GM18517 (cell line): ENCODE results near the gene SP4.

Experiments used
- ATAC-seq: cut with Tn5 transposase; IDR thresholded peaks from one replicate; pipeline ENCODE4 v1.9.1; 2021; ENCODE audit warnings: mild to moderate bottlenecking, moderate library complexity; ENCODE audit not compliant: unreplicated experiment

The SP4 gene

DNA sequence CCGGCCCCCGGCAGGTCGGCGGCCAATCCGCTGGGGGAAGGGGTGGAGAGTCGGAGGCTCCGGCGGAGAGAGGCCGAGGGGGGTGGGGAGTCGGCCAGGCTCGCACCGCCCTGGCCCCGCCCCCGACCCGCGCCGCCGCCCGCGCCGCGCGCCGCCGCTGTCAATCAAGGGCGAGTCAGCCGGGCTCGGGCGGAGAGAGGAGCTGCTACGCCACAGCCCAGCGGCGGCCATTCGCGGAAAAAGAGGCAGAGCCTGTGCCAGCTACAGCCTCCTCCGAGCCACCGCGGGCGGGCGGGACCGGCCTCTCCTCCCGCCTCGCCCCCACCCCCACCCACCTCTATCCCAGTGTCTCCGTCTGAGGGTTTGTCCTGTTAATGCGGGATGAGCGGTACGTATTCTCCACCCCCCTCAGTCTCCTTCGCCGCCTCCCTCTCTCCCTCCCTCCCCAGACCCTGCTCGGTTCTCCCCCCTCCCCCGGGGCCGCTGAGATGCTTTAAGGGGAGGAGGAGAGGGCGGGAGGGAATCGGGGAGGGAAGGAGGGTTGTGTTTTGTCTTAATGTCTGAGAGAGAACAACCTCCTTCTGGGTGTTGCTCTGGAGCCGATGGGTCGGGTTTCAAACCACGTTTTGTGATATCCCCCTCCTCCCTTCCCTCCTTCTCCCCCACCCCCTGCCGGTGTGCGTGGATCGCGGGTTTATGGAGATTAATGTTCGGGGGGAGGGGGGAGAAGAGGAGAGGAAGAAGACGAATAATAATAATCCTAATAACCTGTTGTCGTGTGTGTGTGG is at the start of gene SP4:
TSS of gene SP4 (plus strand) at position 213 of the 788 bp plus-strand sequence. CDS start at position 382, 169 bp downstream.
- peak; percentile 82 for ATAC-seq

DNA sequence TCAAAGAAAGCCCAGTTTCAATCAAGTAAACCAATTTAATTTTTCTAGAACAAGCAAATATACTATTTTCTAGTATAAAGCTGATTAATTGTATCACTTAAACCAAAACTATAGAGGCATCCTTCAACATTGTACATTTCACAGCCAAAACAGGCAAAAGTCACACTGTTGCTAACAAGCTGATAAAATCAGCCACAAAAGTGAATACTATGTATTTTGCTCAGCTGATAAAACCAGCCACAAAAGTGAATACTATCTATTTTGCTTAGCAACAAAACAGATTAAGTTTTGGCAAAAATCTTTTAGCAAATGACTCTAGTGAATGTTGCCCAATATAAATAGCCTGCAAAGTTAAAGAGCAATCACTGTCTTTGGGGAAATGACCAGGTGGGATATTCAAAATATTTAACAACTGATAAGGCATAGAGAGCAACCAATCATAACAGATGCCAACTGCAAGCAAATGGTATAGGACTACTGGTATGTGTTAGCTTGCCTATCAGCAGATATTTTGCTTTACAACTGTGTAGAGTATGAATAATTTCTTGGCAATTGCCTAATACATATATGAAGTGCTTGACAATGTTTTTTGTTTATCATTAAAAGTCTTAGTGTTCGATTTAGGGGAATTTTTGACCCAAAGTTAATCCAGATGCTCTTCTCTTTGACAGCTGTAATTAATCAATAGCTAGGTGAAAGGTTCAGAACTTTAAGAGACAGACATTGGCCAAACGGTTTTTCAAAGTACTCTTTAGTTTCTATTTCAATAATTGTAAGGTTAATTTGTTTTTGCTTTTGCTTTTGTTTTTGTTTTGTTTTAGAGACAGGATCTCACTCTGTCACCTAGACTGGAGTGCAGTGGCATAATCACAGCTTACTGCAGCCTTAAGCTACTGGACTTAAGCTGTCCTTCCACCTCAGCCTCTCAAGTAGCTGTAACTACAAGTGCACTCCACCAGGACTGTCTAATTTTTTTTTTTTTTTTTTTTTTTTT is 44.4 kb upstream of the SP4 start:
- peak; percentile 96 for ATAC-seq

DNA sequence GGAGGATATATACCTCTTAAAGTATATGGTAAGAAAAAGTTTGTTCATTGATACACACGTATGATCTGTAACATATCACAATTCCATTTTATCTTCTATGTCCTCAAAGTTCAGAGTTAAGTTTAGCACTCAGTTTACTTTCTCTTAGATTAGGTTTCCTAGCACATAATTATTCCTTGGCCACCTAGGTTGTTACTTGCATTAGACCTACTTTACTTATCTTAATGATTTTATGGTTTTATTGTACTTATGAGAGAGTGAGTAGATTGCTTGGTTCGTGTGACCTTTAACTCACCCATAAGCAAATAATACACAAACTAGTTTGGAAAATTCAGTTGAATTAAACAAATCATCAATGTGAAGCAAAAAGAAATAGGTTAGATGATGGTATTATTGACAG is 33.9 kb upstream of the SP4 start:
- no peak for ATAC-seq

DNA sequence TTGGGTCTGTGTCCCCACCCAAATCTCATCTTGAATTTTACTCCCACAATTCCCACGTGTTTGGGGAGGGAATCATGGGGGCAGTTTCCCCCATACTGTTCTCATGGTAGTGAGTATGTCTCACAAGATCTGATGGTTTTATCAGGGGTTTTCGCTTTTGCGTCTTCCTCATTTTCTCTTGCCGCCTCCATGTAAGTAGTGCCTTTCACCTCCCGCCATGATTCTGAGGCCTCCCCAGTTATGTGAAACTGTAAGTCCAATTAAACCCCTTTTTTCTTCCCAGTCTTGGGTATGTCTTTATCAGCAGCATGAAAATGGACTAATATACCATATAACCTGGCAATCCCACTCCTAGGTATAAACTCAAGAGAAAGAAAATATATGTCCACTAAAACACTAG is 25.9 kb upstream of the SP4 start:
- no peak for ATAC-seq

DNA sequence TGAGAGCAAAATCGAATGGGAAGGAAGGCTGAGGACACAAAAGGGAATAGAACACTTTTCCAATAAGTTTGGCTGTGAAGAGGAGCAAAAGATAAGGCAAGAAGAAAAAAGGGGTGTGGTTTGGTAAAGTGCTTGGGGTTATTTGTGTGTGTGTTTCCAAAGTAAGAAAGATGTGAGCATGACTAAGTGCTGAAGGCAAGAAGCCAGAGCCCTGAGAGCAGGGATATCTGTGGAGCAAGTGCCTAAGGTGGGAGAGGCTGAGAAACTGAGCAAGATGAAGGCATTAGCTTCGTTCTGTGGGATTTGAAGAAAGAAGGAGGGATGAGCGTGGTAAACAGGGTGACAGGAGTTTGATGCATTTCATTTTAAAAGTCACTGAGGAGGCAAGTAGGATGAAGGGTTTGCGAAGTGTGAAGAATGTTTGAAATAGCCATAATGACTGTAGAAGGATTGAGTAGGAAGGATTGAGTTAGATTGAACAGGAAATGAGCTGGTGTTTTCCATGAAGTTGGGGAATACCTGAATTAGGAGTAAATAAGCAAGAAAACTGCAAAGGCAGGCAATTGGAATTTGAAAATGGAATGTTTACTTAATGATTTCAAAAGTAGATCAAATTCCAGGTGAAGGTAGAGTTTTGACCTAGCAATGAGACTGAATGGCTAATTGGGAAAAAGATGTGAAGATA is 19.9 kb upstream of the SP4 start:
- ATAC-seq, result no peak

DNA sequence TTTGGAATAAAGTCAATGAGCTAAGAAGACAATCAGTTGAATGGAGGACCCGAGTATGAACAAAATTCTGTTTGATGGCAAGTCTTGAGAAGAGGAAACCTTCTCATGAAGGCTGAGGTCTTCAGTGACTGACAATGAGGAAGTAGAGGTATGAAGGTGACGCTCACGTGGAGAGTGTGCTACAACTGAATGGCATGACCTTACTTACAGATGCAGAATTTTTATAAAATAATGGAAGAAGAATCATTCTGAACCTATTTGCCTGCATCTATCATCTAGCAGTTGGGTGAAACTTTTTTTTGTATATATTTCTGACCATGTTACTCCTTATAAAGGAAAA is 19.4 kb upstream of the SP4 start:
- ATAC-seq, result no peak

DNA sequence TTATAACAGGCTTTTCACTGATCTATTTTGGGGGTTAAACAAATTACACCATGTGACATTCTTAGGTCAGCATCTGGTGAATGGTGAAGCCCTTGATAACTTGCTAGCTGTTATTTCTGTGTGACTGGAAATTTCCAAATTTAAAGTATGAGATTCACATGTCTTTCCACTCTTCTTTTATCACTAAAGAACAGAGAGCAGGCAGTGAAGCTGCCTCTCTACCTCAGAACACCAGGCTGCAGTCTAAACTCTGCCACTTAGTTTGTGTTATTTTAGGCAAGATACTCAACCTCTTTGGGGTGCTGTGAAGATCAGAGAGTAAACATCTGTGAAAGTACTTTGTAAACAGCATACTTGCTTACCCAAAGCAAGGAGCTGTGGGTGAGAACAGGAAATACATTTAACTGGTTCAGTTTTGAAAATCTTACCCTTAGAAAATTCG is 15.5 kb upstream of the SP4 start:
- ATAC-seq, result peak; percentile 75

DNA sequence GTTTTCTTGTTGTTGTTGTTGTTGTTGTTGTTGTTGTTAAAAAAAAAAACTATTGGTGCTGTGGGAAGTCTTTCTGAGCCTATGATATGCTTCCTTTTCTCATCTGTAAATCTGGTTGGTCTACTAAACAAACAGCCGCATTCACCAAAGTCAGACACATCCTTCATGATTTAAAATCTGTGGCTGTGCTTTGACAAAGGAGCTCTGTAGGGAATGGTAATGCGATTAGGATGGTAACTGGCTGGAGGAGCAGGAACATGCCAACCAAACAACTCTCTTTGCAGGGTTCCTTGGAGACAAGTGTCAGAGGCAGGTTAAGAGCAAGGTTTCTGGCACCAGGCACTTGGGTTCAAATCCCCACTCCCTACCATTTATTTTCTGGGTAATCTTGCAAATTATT is 14.9 kb upstream of the SP4 start:
- ATAC-seq, result no peak

DNA sequence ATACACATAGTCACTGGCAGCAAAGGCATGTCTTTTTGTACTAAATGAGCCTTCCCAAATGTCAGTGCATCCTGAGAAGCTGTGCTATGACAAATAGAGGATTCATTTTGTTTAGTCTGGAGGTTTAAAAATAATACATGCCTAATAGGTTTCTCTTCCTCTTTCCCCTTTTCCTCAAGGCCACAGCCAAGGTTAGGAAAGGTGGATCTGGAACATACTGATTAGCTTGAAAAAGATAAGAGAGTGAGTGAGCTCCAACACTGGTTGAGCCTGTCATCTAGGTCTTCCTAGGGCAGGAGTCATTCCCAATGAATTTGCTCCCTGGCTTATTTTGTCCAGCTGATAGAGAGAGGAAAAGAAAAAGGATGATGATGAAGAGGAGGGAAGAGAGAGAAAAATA is 14.4 kb upstream of the SP4 start:
- no peak for ATAC-seq

DNA sequence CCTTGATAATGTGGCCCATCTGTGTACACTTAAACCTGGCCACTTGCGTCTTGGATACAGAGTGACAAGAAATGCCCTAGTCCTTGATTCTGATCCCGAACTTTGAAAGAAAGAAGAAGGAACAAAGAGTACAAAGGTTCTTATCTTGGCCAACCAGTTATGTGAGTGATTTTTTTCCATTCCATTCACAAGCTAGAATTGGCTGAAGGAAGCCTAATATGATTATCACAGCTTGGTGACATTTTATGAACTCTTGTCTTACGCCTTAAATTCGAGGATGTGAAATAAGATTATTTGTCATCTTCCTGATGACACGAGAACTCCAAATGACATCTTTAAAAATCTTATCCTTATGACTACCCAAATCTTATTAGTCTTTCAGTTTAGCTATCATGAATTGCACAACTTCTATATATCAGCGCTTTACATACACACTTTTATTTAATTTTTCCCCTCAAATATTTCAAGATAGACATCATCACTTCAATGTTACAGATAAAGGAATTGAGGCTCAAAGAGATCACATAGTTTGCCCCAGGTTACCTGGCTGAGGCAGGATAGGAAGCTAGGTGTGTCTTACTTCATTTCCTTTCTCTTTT is 13.0 kb upstream of the SP4 start:
- ATAC-seq, result no peak

DNA sequence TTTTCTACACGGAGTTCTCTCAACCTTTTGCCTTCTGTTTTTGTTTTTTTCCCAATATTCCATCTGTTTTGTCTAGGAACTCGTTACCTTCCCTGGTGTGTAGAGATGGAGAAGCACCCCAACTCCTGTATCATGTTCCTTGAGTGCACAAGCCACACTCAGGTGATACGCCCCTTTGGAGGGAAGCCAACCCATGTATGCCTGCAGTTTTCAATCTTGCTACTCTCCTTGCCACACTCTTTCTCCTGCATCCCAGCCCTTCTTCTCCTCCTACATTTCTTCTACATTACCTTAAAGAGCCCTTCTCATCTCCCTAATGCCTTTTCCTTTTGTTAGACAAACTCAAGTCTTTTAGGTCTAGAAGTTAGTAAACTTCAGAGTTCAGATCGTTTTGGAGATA is 10.2 kb upstream of the SP4 start:
- no peak for ATAC-seq

DNA sequence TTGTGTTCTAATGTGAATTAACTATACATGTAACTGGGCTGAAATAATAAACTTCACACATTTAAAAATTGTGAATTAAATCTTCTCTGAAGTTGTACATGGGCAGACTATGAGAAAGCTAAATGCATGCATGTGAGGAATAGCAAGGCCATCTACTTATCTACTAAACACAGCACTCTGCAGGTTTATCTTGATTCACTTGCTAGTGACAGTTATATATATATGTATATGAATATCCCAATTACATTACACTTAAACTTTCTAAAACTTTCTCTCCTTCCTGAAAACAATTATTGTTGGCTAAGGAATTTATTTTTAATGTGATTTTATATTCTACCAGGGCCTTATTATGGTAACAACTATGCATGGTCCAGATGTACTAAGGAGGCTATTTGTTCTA is 5.1 kb upstream of the SP4 start:
- no peak for ATAC-seq

DNA sequence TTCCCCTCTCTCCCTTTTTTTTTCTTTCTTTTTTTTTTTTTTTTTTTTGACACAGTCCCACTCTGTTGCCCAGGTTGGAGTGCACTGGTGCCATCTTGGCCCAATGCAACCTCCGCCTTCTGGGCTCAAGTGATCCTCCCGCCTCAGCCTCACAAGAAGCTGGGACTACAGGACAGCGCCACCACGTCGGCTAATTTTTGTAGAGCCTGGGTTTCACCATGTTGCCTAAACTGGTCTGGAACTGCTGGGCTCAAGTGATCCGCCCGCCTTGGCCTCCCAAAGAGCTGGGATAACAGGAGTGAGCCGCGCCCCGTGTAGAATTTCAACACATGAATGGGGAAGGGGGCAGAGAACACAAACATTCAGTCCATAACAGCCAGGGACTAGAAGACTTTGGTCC is 2.6 kb upstream of the SP4 start:
- no peak for ATAC-seq

DNA sequence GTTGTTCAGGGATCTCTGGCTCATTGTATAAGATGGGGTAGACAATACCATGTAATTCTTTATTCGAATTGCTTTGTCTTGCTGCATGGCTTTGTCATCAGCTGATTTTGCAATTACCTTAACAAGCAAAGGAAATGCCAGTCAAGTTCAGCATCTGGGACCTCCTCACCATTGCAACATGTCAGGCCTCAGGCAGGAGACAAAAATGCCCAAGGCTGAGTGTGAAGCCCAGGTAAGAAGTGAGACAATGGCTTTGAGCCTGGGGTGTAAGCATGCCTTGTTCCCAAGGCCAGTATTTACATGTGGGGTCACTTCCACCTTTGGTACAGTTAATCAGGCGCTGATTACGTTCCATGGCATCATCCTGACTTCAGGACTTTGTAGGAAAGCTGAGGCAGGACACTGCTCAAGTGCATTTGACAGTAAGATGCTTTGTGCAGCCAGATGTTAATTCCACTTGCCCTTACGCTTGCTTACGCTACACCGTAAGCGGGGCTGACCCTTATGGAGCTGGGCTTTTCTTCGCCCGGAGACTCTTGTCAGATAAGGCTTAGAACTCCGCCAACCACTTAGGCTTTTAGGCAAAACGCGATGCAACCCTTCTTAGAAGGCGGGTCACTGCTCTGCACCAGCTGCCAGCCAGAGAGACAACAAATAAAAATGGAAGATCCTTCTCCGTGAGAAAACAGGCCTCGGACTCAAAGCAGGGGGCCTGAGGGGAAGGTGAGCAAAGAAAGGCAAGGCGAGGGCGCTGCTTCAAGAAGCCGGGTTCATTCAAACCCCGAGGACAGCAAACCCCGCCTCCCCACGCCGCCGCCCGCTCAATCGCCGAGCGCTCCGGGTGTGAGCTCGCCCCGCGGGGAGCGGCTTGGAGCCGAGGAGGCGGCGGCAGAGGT is 1.3 kb upstream of the SP4 start:
- ATAC-seq, result no peak

DNA sequence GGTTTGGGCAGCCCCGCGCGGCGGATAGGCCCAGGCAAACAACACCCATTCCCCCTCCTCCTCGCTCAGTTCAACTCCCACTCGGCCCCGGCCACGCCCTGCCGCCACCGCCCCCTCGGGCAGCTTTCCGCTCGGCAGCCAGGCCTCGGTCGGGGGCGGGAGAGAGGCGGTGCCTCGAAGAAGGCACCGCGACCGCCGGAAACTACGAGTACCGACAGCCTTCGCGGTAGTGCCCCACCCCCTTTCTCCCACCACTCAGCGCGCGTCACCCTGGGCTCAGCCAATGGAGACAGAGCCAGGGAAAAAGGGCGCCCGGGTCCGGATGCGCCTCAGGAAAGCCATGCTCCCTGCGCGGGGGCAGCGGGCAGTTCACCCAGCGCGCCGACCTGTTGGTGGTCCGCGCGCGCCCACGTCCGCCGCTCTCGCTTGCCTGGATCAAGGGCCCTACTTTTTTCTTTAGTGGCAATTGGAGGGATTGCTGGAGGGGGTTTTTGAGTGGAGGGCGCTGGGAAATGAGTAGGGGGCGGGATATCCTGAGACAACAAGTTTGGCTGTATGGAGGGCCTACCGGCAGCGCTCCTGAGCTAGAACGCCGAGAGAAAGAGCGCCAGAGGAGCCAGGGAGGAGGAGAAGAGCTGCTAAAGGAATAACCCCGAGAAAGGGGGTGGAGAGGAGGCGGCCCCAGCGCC is 557 bp upstream of the SP4 start:
- peak; percentile 82 for ATAC-seq

DNA sequence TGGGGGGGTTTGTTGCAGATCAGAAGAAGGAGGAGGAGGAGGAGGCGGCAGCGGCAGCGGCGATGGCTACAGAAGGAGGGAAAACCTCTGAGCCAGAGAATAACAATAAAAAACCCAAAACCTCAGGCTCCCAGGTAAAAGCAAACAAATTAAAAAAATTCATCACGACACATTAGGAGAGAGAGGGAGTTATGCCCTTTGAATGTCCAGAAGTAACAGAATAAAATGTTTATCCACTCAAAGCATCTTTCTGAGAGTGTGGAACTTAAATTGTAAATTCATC is 717 bp downstream of the SP4 start:
- ATAC-seq, result no peak

DNA sequence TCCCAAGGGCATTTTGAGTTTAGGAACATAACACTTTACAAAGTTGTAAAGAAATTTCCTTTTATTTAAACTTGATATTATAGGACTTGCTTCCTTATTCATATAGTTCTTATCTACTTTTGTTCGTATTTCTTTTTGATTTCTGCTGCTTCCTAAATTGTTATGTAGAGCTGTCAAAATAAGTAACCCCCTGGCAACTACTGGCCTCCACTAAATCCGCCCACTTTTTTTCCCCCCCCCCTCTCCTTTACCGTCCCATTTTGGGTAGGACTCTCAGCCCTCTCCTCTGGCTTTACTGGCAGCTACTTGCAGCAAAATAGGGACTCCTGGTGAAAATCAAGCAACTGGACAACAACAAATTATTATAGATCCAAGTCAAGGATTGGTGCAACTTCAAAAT is 1.1 kb downstream of the SP4 start:
- no peak for ATAC-seq

DNA sequence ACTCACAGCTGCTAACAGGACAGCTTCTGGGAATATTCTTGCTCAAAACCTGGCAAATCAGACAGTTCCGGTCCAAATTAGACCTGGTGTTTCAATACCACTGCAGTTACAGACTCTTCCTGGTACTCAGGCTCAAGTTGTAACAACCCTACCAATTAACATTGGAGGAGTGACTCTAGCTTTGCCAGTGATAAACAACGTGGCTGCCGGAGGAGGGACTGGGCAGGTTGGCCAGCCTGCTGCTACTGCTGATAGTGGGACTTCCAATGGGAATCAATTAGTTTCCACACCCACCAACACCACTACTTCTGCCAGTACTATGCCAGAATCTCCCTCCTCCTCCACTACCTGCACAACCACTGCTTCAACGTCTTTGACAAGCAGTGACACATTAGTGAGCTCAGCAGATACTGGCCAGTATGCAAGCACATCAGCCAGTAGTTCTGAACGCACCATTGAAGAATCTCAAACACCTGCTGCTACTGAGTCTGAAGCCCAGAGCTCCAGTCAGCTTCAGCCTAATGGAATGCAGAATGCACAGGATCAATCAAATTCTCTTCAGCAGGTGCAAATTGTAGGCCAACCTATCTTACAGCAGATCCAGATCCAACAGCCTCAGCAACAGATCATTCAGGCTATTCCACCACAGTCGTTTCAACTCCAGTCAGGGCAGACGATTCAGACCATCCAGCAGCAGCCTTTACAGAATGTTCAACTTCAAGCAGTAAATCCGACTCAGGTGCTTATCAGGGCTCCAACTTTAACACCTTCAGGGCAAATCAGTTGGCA is 2.1 kb downstream of the SP4 start:
- ATAC-seq, result no peak

DNA sequence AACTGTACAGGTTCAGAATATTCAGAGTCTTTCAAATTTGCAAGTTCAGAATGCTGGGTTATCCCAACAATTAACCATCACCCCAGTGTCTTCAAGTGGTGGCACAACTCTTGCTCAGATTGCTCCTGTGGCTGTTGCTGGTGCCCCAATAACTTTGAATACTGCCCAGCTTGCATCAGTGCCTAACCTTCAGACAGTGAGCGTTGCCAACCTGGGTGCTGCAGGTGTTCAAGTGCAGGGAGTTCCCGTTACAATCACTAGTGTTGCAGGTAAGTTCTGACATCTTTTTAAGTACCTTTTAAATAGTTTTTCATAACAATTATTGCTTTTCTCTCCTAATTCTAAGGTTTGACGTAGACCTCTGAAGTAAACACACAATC is 2.7 kb downstream of the SP4 start:
- no peak for ATAC-seq
